Type B pancreatic cell (in vitro differentiated cells): ENCODE data around the gene ACTR2. TPM values are rescaled to one million over a fixed set of nuclear protein-coding genes. Genes with fewer than 3 reads are reported as not detected.

ENCODE experiments used
- DNase-seq: peaks from one replicate; pipeline ENCODE4 v3.0.0; 2021; ENCODE audit warnings: mixed read lengths; ENCODE audit not compliant: unreplicated experiment; ENCODE audit errors: extremely low spot score
- H3K27ac Mint-ChIP-seq: 2 replicates; pipeline ENCODE4 v1.8.0; 2021; ENCODE audit warnings: mild to moderate bottlenecking, mixed read lengths
- H3K27me3 Mint-ChIP-seq: 2 replicates; pipeline ENCODE4 v1.8.0; 2021; ENCODE audit warnings: mixed read lengths
- H3K36me3 Mint-ChIP-seq: 2 replicates; pipeline ENCODE4 v1.8.0; 2021; ENCODE audit warnings: mixed read lengths
- H3K4me1 Mint-ChIP-seq: one replicate; pipeline ENCODE4 v1.8.0; 2021; ENCODE audit warnings: mixed read lengths; ENCODE audit not compliant: unreplicated experiment
- H3K4me3 Mint-ChIP-seq: 2 replicates; pipeline ENCODE4 v1.8.0; 2021; ENCODE audit warnings: mild to moderate bottlenecking, mixed read lengths
- H3K9me3 Mint-ChIP-seq: 2 replicates; pipeline ENCODE4 v1.8.0; 2021; ENCODE audit warnings: mixed read lengths
- CTCF ChIP-seq: fragments of 200-600 bp; sonication (generic); conservative IDR thresholded peaks from 2 replicates; pipeline ENCODE4 v1.5.0; 2021; ENCODE audit warnings: antibody characterized with exemption, mild to moderate bottlenecking
- total RNA-seq: library from RNA; stranded (reverse); gene quantifications from 2 replicates; pipeline ENCODE4 v1.2.1, GENCODE V29; 2021; ENCODE audit warnings: low replicate concordance

ACTR2 gene
- total RNA-seq, 1 donor from 2014 or later: 188 TPM

- TF ChIP-seq CTCF: no peak
- H3K9me3 Mint-ChIP-seq: no peaks in the 10 kb centered on the region
- no peaks in the 10 kb centered on the region for H3K27me3 Mint-ChIP-seq
- no peaks in the 10 kb centered on the region for H3K4me1 Mint-ChIP-seq
- no peak overlapping the region for H3K27ac Mint-ChIP-seq
- H3K36me3 Mint-ChIP-seq: peaks cover 35% of the 10 kb centered on the region
- no peak overlapping the region for H3K4me3 Mint-ChIP-seq
- no peak for DNase-seq
Observed at GRCh38 chr2:65319072-65319673, 91.5 kb downstream of the ACTR2 start.

GRCh38 chr2:65319674-65320041, 92.0 kb downstream of the ACTR2 start:
- Mint-ChIP-seq H3K27ac (no peak overlapping the region), H3K36me3 (peaks cover 30% of the 10 kb centered on the region), H3K4me3 (no peak overlapping the region), H3K4me1 (no peaks in the 10 kb centered on the region), H3K9me3 (no peaks in the 10 kb centered on the region), H3K27me3 (no peaks in the 10 kb centered on the region)
- TF ChIP-seq CTCF: no peak
- DNase-seq: no peak

- Mint-ChIP-seq H3K27ac (peak overlapping the region; percentile 58), H3K4me1 (no peaks in the 10 kb centered on the region), H3K36me3 (peaks cover 31% of the 10 kb centered on the region), H3K27me3 (no peaks in the 10 kb centered on the region), H3K9me3 (no peaks in the 10 kb centered on the region), H3K4me3 (no peak overlapping the region)
- DNase-seq: no peak
- TF ChIP-seq CTCF: peak; percentile 43
Observed at GRCh38 chr2:65320042-65320725, 92.6 kb downstream of the ACTR2 start.

Other genes starting within 250 kb of the ACTR2 start
- gene SLC1A4, start 238.4 kb upstream of the ACTR2 start, total RNA-seq: 11.3 and 13.1 TPM in 2 replicates
- gene CEP68, start 171.4 kb upstream of the ACTR2 start, total RNA-seq: 8.3 and 21.5 TPM in 2 replicates
- 128 and 201 TPM in 2 replicates for gene RAB1A, start 97.7 kb upstream of the ACTR2 start, total RNA-seq
- gene SPRED2, start 204.8 kb downstream of the ACTR2 start, total RNA-seq: 38.9 and 43.0 TPM in 2 replicates